HEK293 (cell line): ENCODE data around the gene SH3BGR.
A peak's percentile ranks its signal among the peaks of the same experiment; 100 is the strongest.

Source experiments
- CTCF ChIA-PET: fragments of 350-600 bp; formaldehyde crosslinking; extraction: SDS; loops from one replicate; lab custom pipeline; 2021; ENCODE audit warnings: antibody characterized with exemption; lab: Yijun Ruan, JAX
- POLR2A ChIA-PET: fragments of 300-600 bp; formaldehyde crosslinking; extraction: SDS; loops from one replicate; lab custom pipeline; 2020; ENCODE audit warnings: antibody characterized with exemption, inconsistent platforms; lab: Yijun Ruan, JAX
- H3K27ac ChIP-seq: fragments of 200-500 bp; sonication (Bioruptor generic); 2 replicates; pipeline ENCODE4 v1.5.1; 2014; ENCODE audit warnings: low read depth, low read length, control low read depth, inconsistent platforms; ENCODE audit errors: extremely low read depth
- H3K36me3 ChIP-seq, 2 experiments: fragments of 200-500 bp in 1 of 2; sonication (Bioruptor generic) in 1 of 2; 1 replicate in 1 of 2; 2 replicates in 1 of 2; pipeline ENCODE4 v1.5.1; 2014 to 2017; ENCODE audit warnings: inconsistent platforms in 2 of 2, low read length in 2 of 2; ENCODE audit not compliant: control insufficient read depth in 2 of 2, insufficient read depth in 1 of 2
- H3K4me1 ChIP-seq: fragments of 200-500 bp; sonication (Bioruptor generic); 2 replicates; pipeline ENCODE4 v1.5.1; 2014; ENCODE audit warnings: mild to moderate bottlenecking, low read length, inconsistent platforms; ENCODE audit not compliant: control insufficient read depth, insufficient read depth
- H3K4me3 ChIP-seq: 2 replicates; pipeline ENCODE4 v1.5.1; 2011; ENCODE audit warnings: low read depth, mild to moderate bottlenecking, control low read depth, low read length, moderate library complexity
- H3K9me3 ChIP-seq: fragments of 200-500 bp; sonication (Bioruptor generic); 2 replicates; pipeline ENCODE4 v1.5.1; 2014; ENCODE audit warnings: low read depth, low read length, inconsistent platforms; ENCODE audit not compliant: control insufficient read depth, insufficient read depth
- EGR2 ChIP-seq: fragments of 450-650 bp; formaldehyde crosslinking; IDR thresholded peaks from 2 replicates; pipeline ENCODE4 v1.5.1; 2016; ENCODE audit warnings: low read depth, missing biosample characterization, missing genetic modification characterization
- GFI1B ChIP-seq: fragments of 450-650 bp; formaldehyde crosslinking; IDR thresholded peaks from 2 replicates; pipeline ENCODE4 v1.5.1; 2016; ENCODE audit warnings: missing biosample characterization, missing genetic modification characterization
- SCRT2 ChIP-seq: fragments of 450-650 bp; formaldehyde crosslinking; IDR thresholded peaks from 2 replicates; pipeline ENCODE4 v1.5.1; 2016; ENCODE audit warnings: missing biosample characterization, missing genetic modification characterization
- SP2 ChIP-seq: fragments of 450-650 bp; formaldehyde crosslinking; IDR thresholded peaks from 2 replicates; pipeline ENCODE4 v1.5.1; 2016; ENCODE audit warnings: missing biosample characterization, missing genetic modification characterization
- TRIM28 ChIP-seq: IDR thresholded peaks from 2 replicates; pipeline ENCODE4 v1.6.1; 2011; ENCODE audit warnings: low read length, control low read depth, borderline replicate concordance
- ZBTB21 ChIP-seq: fragments of 450-650 bp; formaldehyde crosslinking; IDR thresholded peaks from 2 replicates; pipeline ENCODE4 v1.5.1; 2017; ENCODE audit warnings: missing biosample characterization, missing genetic modification characterization
- ZFHX2 ChIP-seq: fragments of 450-650 bp; formaldehyde crosslinking; conservative IDR thresholded peaks from 2 replicates; pipeline ENCODE4 v1.5.1; 2016; ENCODE audit warnings: missing biosample characterization, missing genetic modification characterization
- ZNF138 ChIP-seq: fragments of 450-650 bp; formaldehyde crosslinking; IDR thresholded peaks from 2 replicates; pipeline ENCODE4 v1.5.1; 2016; ENCODE audit warnings: missing biosample characterization, missing genetic modification characterization, borderline replicate concordance
- ZNF302 ChIP-seq: fragments of 450-650 bp; formaldehyde crosslinking; IDR thresholded peaks from 2 replicates; pipeline ENCODE4 v1.5.1; 2016; ENCODE audit warnings: missing biosample characterization, missing genetic modification characterization, low read depth
- ZNF791 ChIP-seq: fragments of 450-650 bp; formaldehyde crosslinking; IDR thresholded peaks from 2 replicates; pipeline ENCODE4 v1.5.1; 2016; ENCODE audit warnings: missing biosample characterization, missing genetic modification characterization
- ZSCAN16 ChIP-seq: fragments of 450-650 bp; formaldehyde crosslinking; IDR thresholded peaks from 2 replicates; pipeline ENCODE4 v1.5.1; 2016; ENCODE audit warnings: missing biosample characterization, missing genetic modification characterization
- TF ChIP-seq, protein P1 (sequence below): fragments of 450-650 bp; formaldehyde crosslinking; IDR thresholded peaks from 2 replicates; pipeline ENCODE4 v1.5.1; 2016; ENCODE audit warnings: missing biosample characterization, missing genetic modification characterization
- TF ChIP-seq, protein P2 (sequence below): fragments of 450-650 bp; formaldehyde crosslinking; IDR thresholded peaks from 2 replicates; pipeline ENCODE4 v1.5.1; 2016; ENCODE audit warnings: missing biosample characterization, missing genetic modification characterization
- TF ChIP-seq, protein P3 (sequence below): fragments of 450-650 bp; formaldehyde crosslinking; optimal IDR thresholded peaks from 2 replicates; pipeline ENCODE3; 2016; ENCODE audit warnings: missing biosample characterization, mild to moderate bottlenecking, missing genetic modification characterization
- TF ChIP-seq, protein P4 (sequence below): fragments of 450-650 bp; formaldehyde crosslinking; IDR thresholded peaks from 2 replicates; pipeline ENCODE4 v1.5.1; 2016; ENCODE audit warnings: missing biosample characterization, missing genetic modification characterization

The SH3BGR gene

DNA sequence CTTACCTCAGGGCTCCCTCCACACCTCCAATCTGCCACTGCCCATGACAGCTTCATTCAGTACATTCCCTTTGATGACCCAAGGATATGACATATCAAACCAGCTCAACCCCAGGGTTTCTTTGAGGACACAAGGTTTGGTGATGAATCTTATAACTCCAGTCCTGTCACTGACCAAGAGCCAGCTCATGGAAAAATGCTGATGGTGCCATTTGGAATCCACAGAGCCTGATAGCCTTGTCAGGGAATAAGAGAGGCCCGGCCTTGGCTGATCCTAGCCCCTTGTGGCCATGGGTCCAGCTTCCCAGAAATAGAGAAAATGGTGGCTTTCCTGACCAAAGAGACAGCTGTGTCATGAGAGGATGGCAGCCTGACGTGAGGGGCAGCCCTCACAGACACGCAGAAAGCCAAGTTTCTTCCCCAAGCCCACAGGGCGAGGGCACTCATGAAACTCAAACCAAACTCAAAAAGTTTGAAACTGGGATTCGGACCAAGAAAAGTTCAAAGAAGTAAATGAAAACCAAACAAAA, 75.4 kb downstream of the SH3BGR start:
- ChIA-PET POLR2A (interaction anchor here (1.1 kb wide), 1 partner anchor 133 kb away, joined by 3 read pairs; no protein-coding TSS in a partner anchor), CTCF (interaction anchor here (3.1 kb wide), 1 partner anchor 9 kb away, joined by 19 read pairs; no protein-coding TSS in a partner anchor)
- Histone ChIP-seq H3K9me3 (no peaks in the 10 kb centered on the region), H3K36me3 (no peaks in the 10 kb centered on the region), H3K4me1 (peaks cover 6% of the 10 kb centered on the region; the same call in 1 of the 2 replicates), H3K27ac (no peak overlapping the region), H3K4me3 (no peak overlapping the region)
- TF ChIP-seq, protein P1, sequence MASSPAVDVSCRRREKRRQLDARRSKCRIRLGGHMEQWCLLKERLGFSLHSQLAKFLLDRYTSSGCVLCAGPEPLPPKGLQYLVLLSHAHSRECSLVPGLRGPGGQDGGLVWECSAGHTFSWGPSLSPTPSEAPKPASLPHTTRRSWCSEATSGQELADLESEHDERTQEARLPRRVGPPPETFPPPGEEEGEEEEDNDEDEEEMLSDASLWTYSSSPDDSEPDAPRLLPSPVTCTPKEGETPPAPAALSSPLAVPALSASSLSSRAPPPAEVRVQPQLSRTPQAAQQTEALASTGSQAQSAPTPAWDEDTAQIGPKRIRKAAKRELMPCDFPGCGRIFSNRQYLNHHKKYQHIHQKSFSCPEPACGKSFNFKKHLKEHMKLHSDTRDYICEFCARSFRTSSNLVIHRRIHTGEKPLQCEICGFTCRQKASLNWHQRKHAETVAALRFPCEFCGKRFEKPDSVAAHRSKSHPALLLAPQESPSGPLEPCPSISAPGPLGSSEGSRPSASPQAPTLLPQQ (tag by site-specific recombination): no peak
- TF ChIP-seq ZNF791 (tag by site-specific recombination) (no peak), ZNF138 (tag by site-specific recombination) (no peak), SP2 (tag by site-specific recombination) (no peak), ZSCAN16 (tag by site-specific recombination) (no peak), ZFHX2 (tag by site-specific recombination) (no peak), ZNF302 (no peak), GFI1B (tag by site-specific recombination) (no peak), ZBTB21 (tag by site-specific recombination) (no peak)
- TF ChIP-seq, protein P2, sequence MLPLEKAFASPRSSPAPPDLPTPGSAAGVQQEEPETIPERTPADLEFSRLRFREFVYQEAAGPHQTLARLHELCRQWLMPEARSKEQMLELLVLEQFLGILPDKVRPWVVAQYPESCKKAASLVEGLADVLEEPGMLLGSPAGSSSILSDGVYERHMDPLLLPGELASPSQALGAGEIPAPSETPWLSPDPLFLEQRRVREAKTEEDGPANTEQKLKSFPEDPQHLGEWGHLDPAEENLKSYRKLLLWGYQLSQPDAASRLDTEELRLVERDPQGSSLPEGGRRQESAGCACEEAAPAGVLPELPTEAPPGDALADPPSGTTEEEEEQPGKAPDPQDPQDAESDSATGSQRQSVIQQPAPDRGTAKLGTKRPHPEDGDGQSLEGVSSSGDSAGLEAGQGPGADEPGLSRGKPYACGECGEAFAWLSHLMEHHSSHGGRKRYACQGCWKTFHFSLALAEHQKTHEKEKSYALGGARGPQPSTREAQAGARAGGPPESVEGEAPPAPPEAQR (tag by site-specific recombination): no peak
- TF ChIP-seq, protein P3, sequence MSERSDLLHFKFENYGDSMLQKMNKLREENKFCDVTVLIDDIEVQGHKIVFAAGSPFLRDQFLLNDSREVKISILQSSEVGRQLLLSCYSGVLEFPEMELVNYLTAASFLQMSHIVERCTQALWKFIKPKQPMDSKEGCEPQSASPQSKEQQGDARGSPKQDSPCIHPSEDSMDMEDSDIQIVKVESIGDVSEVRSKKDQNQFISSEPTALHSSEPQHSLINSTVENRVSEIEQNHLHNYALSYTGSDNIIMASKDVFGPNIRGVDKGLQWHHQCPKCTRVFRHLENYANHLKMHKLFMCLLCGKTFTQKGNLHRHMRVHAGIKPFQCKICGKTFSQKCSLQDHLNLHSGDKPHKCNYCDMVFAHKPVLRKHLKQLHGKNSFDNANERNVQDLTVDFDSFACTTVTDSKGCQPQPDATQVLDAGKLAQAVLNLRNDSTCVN (tag by site-specific recombination): no peak

DNA sequence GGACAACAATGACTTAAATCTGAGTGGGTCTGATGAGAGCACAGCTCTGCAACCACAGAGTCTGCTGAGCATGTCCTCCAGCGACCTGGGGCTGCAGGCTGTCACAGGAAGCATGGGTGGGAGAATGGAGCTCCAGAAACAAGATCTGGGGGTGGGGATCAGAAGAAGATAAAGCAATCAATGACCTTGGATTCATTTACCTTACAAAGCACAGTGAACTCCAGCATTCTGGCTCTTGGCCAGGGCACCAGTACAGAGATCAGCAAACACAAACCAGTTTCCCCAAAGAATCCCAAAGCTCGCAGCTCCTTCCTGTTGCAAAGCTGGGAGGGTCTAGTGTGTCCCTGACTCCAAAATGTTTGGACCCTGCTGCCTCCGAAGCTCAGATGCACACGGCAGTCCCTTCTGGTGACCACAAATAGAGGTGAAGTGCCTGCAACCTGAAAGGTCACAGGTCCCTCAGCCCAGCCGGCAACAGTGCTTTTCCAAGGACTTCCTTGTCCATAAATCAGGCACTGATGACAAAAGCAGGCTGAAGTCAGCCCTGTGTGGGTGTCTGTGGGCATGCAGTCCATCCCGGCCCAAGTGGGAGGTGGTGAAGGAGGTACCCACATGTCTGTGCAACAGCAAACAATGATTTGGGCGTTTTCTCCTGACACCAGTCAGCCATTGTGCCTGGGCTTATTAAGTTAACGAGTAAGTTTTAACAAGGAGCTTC, 76.1 kb downstream of the SH3BGR start:
- H3K4me3 ChIP-seq: no peak overlapping the region
- no peak overlapping the region for H3K27ac ChIP-seq
- ChIA-PET POLR2A (interaction anchor here (1.1 kb wide), 1 partner anchor 132 kb away, joined by 3 read pairs; no protein-coding TSS in a partner anchor), CTCF (interaction anchor here (3.1 kb wide), 1 partner anchor 10 kb away, joined by 19 read pairs; no protein-coding TSS in a partner anchor)
- no peaks in the 10 kb centered on the region for H3K36me3 ChIP-seq
- no peak for TF ChIP-seq TRIM28
- peak; percentile 99 for TF ChIP-seq ZFHX2 (tag by site-specific recombination)
- peak; percentile 99 for TF ChIP-seq EGR2 (tag by site-specific recombination)
- TF ChIP-seq SCRT2 (tag by site-specific recombination): 0 out of 2 replicates have a peak, but pooled peaks have one; percentile 9
- peaks cover 6% of the 10 kb centered on the region; the same call in 1 of the 2 replicates for H3K4me1 ChIP-seq
- no peaks in the 10 kb centered on the region for H3K9me3 ChIP-seq

DNA sequence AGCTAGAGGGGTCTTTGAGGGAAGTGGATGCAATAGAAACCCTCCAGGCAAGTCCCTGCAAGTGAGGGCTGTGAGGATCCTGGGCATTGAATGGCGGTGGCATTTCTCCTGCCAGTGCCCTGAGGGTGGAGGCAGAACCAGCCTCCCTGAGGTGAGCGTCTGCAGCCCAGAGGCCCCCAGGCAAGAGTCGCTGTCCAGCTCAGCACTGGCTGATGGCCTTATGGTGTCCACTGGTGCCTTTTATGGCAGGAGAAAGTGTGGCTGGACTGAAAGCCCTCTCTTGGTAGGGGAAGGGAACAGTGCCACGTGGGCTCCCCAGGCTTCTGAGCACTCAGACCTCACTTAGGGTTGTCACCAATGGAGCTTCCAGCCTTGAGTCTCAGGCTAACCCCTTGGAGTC, 77.3 kb downstream of the SH3BGR start:
- ChIA-PET POLR2A (no interaction called here), CTCF (interaction anchor here (0.7 to 3.1 kb wide), 2 partner anchors 11 to 188 kb away, joined by 4 to 19 read pairs; no protein-coding TSS in a partner anchor)
- no peaks in the 10 kb centered on the region for H3K36me3 ChIP-seq
- H3K4me1 ChIP-seq: no peaks in the 10 kb centered on the region; the same call in 1 of the 2 replicates
- no peak overlapping the region for H3K27ac ChIP-seq
- no peak overlapping the region for H3K4me3 ChIP-seq
- TF ChIP-seq, protein P4, sequence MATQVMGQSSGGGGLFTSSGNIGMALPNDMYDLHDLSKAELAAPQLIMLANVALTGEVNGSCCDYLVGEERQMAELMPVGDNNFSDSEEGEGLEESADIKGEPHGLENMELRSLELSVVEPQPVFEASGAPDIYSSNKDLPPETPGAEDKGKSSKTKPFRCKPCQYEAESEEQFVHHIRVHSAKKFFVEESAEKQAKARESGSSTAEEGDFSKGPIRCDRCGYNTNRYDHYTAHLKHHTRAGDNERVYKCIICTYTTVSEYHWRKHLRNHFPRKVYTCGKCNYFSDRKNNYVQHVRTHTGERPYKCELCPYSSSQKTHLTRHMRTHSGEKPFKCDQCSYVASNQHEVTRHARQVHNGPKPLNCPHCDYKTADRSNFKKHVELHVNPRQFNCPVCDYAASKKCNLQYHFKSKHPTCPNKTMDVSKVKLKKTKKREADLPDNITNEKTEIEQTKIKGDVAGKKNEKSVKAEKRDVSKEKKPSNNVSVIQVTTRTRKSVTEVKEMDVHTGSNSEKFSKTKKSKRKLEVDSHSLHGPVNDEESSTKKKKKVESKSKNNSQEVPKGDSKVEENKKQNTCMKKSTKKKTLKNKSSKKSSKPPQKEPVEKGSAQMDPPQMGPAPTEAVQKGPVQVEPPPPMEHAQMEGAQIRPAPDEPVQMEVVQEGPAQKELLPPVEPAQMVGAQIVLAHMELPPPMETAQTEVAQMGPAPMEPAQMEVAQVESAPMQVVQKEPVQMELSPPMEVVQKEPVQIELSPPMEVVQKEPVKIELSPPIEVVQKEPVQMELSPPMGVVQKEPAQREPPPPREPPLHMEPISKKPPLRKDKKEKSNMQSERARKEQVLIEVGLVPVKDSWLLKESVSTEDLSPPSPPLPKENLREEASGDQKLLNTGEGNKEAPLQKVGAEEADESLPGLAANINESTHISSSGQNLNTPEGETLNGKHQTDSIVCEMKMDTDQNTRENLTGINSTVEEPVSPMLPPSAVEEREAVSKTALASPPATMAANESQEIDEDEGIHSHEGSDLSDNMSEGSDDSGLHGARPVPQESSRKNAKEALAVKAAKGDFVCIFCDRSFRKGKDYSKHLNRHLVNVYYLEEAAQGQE (tag by site-specific recombination): peak; percentile 93
- TF ChIP-seq, protein P1 (tag by site-specific recombination): no peak
- no peaks in the 10 kb centered on the region for H3K9me3 ChIP-seq
